GM18867 (cell line): ENCODE data around the gene ZNF281.

Experiments used
- ATAC-seq: cut with Tn5 transposase; IDR thresholded peaks from one replicate; pipeline ENCODE4 v1.9.1; 2021; ENCODE audit warnings: mild to moderate bottlenecking, moderate library complexity; ENCODE audit not compliant: unreplicated experiment

Gene ZNF281

GRCh38 chr1:200392625-200393185 is 17.1 kb downstream of the ZNF281 start:
- no peak for ATAC-seq

- no peak for ATAC-seq
Observed at GRCh38 chr1:200391747-200392146, 18.1 kb downstream of the ZNF281 start.

GRCh38 chr1:200388791-200389190 is 21.0 kb downstream of the ZNF281 start:
- ATAC-seq = no peak

- no peak for ATAC-seq
Observed at GRCh38 chr1:200386416-200386815, 23.4 kb downstream of the ZNF281 start.

- ATAC-seq = peak; percentile 35
Observed at GRCh38 chr1:200384818-200385390, 24.9 kb downstream of the ZNF281 start.

- ATAC-seq = no peak
Observed at GRCh38 chr1:200381256-200381984, 28.4 kb downstream of the ZNF281 start.

GRCh38 chr1:200380589-200381021 is 29.2 kb downstream of the ZNF281 start:
- peak; percentile 73 for ATAC-seq

GRCh38 chr1:200379940-200380588 is 29.8 kb downstream of the ZNF281 start:
- no peak for ATAC-seq

- ATAC-seq = no peak
Observed at GRCh38 chr1:200379432-200379757, 30.4 kb downstream of the ZNF281 start.

GRCh38 chr1:200378096-200378495 is 31.7 kb downstream of the ZNF281 start:
- no peak for ATAC-seq

- no peak for ATAC-seq
Observed at GRCh38 chr1:200376528-200376927, 33.3 kb downstream of the ZNF281 start.

GRCh38 chr1:200374569-200375295 is 35.1 kb downstream of the ZNF281 start:
- no peak for ATAC-seq

GRCh38 chr1:200373811-200374231 is 36.0 kb downstream of the ZNF281 start:
- ATAC-seq = no peak

- ATAC-seq = no peak
Observed at GRCh38 chr1:200372885-200373181, 37.0 kb downstream of the ZNF281 start.

GRCh38 chr1:200372095-200372884 is 37.5 kb downstream of the ZNF281 start:
- no peak for ATAC-seq

- ATAC-seq = no peak
Observed at GRCh38 chr1:200369706-200370105, 40.1 kb downstream of the ZNF281 start.

GRCh38 chr1:200369131-200369530 is 40.7 kb downstream of the ZNF281 start:
- no peak for ATAC-seq

GRCh38 chr1:200368556-200368955 is 41.3 kb downstream of the ZNF281 start:
- no peak for ATAC-seq

GRCh38 chr1:200367841-200368534 is 41.8 kb downstream of the ZNF281 start:
- ATAC-seq = no peak
